22Rv1 (cell line): Measurements from ENCODE around the gene NRF1.
A peak's percentile ranks its signal among the peaks of the same experiment; 100 is the strongest.

Experiments used
- H3K27ac ChIP-seq: fragments of 450-650 bp; 2 replicates; pipeline ENCODE4 v1.5.1; 2017
- ZFX ChIP-seq: fragments of 450-650 bp; IDR thresholded peaks from 2 replicates; pipeline ENCODE4 v1.6.1; 2017; ENCODE audit warnings: antibody characterized with exemption, borderline replicate concordance
- TF ChIP-seq, protein P1 (sequence below): fragments of 450-650 bp; IDR thresholded peaks from 2 replicates; pipeline ENCODE4 v1.5.1; 2017; ENCODE audit warnings: mild to moderate bottlenecking

The NRF1 gene

DNA sequence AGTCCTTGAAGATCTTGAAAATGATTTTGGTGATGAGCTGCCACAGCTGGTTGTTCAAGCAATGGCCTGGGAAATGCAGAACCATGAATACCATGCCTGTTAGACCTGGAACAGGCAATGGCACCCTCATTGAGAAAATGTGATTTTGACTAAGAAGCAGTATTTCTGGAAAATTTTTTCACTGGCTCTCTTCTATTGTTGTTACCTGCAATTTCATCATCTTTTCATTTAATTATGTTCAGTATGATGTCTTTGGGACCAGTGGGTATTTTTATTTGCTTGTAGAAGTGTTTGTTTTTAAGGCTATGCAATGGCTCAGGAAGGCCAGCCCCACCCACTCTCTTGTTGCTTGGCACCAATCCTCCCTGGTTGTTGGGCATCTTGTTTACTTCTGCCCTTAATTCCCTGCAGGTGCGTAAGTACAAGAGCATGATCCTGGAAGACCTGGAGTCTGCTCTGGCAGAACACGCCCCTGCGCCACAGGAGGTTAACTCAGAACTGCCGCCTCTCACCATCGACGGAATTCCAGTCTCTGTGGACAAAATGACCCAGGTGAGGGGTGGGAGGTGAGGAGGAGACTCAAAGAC is 78.6 kb downstream of the NRF1 start:
- H3K27ac ChIP-seq = peak overlapping the region; percentile 46
- TF ChIP-seq, protein P1, sequence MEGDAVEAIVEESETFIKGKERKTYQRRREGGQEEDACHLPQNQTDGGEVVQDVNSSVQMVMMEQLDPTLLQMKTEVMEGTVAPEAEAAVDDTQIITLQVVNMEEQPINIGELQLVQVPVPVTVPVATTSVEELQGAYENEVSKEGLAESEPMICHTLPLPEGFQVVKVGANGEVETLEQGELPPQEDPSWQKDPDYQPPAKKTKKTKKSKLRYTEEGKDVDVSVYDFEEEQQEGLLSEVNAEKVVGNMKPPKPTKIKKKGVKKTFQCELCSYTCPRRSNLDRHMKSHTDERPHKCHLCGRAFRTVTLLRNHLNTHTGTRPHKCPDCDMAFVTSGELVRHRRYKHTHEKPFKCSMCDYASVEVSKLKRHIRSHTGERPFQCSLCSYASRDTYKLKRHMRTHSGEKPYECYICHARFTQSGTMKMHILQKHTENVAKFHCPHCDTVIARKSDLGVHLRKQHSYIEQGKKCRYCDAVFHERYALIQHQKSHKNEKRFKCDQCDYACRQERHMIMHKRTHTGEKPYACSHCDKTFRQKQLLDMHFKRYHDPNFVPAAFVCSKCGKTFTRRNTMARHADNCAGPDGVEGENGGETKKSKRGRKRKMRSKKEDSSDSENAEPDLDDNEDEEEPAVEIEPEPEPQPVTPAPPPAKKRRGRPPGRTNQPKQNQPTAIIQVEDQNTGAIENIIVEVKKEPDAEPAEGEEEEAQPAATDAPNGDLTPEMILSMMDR = 0 out of 2 replicates have a peak, but pooled peaks have one; percentile 5
- no peak for TF ChIP-seq ZFX

DNA sequence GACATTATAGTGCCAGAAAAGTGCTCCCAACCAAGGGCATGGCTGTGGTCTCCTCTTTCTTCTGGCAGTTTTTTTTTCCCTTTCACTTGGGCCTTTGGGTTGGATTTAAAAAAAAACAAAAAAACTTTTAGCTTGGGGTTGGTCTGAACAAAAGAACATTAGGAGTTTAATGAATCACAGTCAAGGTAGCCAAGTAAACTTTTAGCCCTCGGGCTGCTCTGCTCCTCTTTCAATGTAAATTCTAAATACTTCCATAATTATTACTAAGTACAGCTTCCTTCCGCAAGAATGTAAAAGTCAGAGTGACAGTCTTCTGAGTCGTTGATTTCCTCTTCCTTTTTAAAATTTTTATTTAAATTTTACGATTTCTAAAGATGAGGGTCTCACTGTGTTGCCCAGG is 79.2 kb downstream of the NRF1 start:
- H3K27ac ChIP-seq = peak overlapping the region; percentile 46
- TF ChIP-seq, protein P1 = no peak
- no peak for TF ChIP-seq ZFX

DNA sequence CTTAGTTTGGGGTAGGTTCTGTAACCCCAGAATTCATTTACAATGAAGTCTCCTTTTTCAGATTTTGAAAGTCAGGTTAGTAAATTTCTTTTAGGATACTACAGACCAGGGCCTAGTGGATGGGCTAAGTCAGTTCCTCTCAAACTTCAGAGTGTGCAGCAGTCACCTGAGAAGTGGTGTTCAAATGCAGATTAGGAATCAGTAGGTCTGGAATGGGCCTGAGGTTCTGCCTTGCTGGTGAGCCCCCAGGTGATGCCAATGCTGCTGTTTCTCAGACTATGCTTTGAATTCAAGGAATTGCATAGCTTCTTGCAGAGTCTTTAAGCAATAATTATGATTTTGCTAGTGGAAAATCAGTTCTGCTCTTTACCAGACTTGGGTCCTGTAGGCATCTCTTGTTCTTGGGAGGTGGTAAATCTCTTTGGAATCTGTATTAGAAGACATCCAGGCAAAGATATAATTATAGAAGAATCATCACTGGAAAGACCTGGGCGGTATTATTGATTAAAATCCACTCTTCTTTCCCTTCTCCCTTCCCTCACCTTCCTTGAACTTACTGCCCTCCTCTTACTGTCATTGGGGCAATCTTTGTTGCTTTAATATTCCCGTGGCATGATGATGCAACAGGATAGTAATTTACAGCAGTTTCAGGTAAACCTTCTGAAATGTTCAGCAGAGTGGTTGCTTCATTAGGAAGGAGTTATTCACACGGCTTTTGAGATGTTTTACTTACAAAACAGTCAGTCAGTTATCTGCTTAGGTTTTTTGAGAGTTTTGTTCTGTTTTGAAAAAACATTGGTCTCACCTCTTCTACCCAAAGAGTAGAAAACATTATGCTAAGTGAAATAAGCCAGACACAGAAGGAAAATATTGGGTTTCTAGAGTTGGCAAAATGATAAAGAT is 87.2 kb downstream of the NRF1 start:
- H3K27ac ChIP-seq = peak overlapping the region; percentile 16; the same call in 1 of the 2 replicates
- no peak for TF ChIP-seq ZFX
- TF ChIP-seq, protein P1 = no peak

DNA sequence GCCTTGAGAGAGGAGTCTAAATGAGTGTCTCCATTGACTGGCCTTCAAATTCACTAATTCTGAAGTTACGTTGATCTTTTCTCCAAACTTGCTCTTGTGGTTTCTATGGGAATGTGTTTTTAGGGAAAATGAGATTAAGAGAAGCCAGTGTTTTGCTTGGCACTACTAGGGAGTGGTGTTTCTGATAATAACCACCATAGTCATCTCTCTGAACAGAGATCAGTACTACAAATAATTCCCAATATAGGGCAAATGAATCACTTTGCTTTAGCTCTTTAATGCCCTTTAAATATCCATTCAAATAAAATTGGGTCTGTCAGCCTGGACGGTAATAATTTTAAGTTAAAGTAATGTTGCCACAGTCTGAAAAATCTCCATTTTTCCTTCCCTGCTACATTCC is 90.8 kb downstream of the NRF1 start:
- no peak overlapping the region for H3K27ac ChIP-seq
- TF ChIP-seq, protein P1 = no peak
- TF ChIP-seq ZFX = no peak

DNA sequence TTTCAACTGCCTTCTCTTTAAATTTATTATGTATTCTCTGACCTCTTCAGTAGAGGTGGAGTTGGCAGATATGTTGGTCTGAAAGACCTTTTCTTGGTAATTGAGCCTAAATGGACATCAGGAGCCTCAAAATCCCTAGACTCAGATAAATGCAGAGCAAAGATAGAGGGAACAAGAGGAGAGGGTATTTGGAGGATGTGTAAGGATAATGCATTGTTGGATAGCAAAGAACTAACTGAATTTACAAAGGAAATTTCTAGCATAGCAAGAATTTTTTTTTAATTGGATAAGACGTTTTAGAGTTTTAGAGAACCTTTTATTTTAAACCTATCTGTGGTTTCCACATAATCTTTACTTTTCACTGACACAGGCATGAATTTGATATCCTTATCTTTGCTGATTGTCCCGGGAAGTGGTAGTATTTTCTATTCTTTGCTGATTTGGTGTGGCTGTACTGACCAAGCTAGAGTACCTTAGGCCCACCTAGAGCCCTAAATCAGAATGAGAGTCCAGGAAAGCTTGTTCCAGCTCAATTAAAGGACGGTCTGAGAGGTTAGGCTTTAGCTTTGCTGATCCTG is 91.3 kb downstream of the NRF1 start:
- H3K27ac ChIP-seq = no peak overlapping the region
- no peak for TF ChIP-seq ZFX
- TF ChIP-seq, protein P1 = no peak

DNA sequence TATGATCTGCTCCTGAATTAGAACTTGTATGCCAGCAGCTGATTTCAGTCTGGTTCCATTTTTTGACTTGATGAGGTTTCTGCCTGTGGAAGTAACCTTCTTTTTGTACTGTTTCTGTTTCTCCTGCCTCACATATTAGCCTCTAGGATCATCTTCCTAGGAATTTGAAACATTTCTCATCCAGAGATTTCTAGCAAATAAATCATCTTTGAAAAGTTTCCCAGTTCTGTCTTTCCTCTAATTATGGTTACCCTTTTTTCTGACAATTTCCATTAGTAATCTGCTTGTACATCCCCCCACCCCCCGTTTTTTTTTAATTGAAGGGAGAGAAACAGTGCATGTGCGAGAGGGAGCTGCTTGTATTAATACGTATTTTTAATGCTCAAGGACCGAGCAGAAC is 92.2 kb downstream of the NRF1 start:
- TF ChIP-seq ZFX = no peak
- H3K27ac ChIP-seq = no peak overlapping the region

DNA sequence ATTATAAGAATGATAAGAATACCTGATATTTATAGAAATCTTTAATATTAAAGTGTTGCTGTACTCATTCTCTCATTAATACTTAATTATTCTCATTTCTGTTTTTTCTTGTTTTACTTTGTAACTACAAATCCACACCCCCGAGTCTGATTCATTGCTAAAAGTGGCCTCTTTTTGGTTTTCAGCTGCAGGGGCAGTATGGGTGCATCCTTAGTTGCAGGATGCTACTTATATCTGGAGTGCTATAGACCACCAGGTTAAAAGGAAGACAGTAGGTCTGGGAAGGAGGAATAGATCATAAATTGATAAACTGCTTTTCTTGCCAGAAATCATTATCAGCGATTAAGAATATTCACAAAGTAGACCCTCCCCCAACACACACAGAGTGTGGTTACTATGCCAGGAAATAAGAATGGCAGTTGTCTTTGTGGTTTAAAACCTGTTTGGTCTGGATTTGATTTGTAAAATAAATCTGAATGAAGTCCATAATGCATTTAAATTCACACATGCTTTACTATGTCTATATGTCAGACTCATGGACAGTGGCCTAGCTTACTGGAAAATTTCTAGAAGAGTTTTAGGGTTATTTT is 96.5 kb downstream of the NRF1 start:
- no peak overlapping the region for H3K27ac ChIP-seq
- no peak for TF ChIP-seq ZFX
- TF ChIP-seq, protein P1 = no peak
